Motor neuron (in vitro differentiated cells): Measurements from ENCODE around the gene CYP46A1. TPM values are rescaled to one million over a fixed set of nuclear protein-coding genes. Genes with fewer than 3 reads are reported as not detected.
A peak's percentile ranks its signal among the peaks of the same experiment; 100 is the strongest.

ENCODE experiments used
- ATAC-seq, 8 experiments: fragments of 200-7000 bp; cut with Tn5 transposase; replicated peaks in 6 of 8; 2 replicates each; pipeline ENCODE4 v1.8.0; 2021; ENCODE audit warnings: mild to moderate bottlenecking in 8 of 8, moderate library complexity in 8 of 8
- H3K27ac ChIP-seq, 2 donors: fragments of 250-450 bp; sonication (Bioruptor Pico); 2 replicates each; pipeline ENCODE4 v1.9.0; 2021; ENCODE audit warnings: antibody characterized with exemption in 2 of 2, mild to moderate bottlenecking in 2 of 2, moderate library complexity in 1 of 2
- H3K4me1 ChIP-seq, 2 donors: fragments of 250-450 bp; sonication (Bioruptor Pico); replicated peaks in 1 of 2; 2 replicates each; pipeline ENCODE4 v1.6.1; 2021; ENCODE audit warnings: antibody characterized with exemption in 2 of 2, mild to moderate bottlenecking in 2 of 2, moderate library complexity in 1 of 2
- H3K4me3 ChIP-seq, 5 donors: fragments of 250-450 bp; sonication (Bioruptor Pico); 2 replicates each; pipeline ENCODE4 v1.9.0; 2021; ENCODE audit warnings: antibody characterized with exemption in 5 of 5, mild to moderate bottlenecking in 5 of 5, moderate library complexity in 4 of 5
- WGBS, 10 experiments: fragments of 450-650 bp; shearing (Covaris generic); methylation state at CpG; one replicate each; pipeline ENCODE4 v1.0.0; 2022; 5-methylcytosine and 5-hydroxymethylcytosine counted together
- in situ Hi-C, 9 experiments: fragments of 400-800 bp; cut with MboI; loops; one replicate each; pipeline ENCODE4 v1.15.0; 2021; ENCODE audit warnings: low sequenced_read_pairs in 9 of 9, low pct_unique_long_range_greater_than_20kb in 2 of 9; ENCODE audit not compliant: unreplicated experiment in 9 of 9
- total RNA-seq, 8 experiments: library from RNA; unstranded; fragments of 300-600 nt; gene quantifications; 2 replicates each; pipeline versions ENCODE4 v1.2.3 to v1.2.4, GENCODE V29; 2022

The CYP46A1 gene
- total RNA-seq, 8 experiments from 2014 or later = 1.7 to 12.3 (median 3.7) TPM

DNA sequence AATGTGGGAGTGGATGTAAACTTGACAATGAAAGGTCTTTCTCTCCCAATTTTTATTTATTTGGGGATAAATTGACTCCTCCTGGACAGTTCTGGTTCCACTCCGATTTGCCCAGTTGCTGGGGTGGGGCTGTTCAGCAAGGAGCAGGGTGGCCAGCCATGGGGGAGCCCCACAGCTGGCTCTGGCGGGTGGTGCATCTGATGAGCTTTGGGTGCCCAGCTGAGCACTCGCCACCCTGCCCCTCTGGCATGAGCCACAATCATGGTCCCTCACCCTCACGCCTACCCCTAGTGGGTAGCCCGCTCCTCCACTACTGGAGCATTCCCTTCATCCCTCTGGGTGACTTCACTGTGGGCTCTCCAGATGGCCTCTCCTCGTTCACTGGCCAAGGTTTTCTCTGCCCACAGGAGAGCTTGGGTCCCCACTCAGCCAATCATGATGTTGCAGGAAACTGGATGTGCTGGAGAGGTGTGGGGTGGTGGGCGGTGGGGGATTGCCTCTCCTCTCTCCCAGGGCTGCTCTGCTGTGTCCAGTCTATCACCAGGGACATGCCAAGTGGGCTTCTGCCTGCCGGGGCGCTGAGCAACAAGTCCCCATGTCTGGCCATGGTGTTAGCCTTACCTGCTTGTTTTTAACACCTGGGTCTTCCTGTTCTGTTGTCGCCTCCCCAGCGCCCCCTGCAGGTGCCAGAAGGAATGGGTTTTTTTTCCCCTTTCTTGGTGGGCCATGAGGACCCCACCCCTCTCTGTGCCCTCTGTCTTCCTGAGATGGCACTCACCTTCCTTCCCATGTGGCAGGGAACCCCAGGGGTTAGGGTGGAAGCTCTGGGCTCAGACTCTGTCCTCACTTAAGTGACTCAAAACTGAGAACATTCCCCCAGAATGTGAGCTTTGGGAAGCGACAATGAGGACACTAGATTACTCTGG, 3.4 kb downstream of the CYP46A1 start:
- 13 to 89% (median 55%) methylated on average over 1 to 5 of the region's 12 CpGs; no CpG with 5 or more reads in 5 of the 10 experiments for WGBS, 10 experiments
- Histone ChIP-seq H3K4me3 (no peak overlapping the region), H3K4me1 (peaks cover 0 to 4% of the 10 kb centered on the region in 2 donors), H3K27ac (no peak overlapping the region)
- ATAC-seq = no peak
- in situ Hi-C loops = loop anchor here in 5 of 9 experiments (10.0 to 25.0 kb wide), 2 partner anchors 197 to 200 kb away; no protein-coding TSS in a partner anchor

DNA sequence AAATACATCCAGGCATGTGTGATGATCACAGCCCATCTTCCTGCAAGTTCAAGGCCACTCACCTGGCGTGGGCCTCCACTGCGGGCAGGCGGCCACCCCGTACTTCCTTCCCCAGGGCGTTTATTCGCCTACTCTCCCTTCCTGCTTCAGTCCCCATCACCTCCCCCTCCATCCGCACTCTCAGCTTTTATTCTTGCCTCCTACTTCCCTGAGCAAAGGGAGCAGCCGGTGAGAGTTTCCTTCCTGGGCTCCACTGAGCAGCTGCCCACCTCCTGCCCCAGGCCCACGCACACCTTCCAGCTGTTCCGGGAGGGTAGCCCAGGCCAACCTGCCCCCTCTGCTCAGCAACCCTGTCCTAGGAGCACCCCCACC, 4.1 kb downstream of the CYP46A1 start:
- no peak overlapping the region for H3K27ac ChIP-seq
- H3K4me1 ChIP-seq = peaks cover 0 to 4% of the 10 kb centered on the region in 2 donors
- no peak for ATAC-seq
- WGBS, 10 experiments = 54 to 100% (median 77%) methylated on average over 1 to 7 of the region's 10 CpGs; no CpG with 5 or more reads in 4 of the 10 experiments
- in situ Hi-C loops = loop anchor here in 5 of 9 experiments (10.0 to 25.0 kb wide), 2 partner anchors 197 to 199 kb away; no protein-coding TSS in a partner anchor
- H3K4me3 ChIP-seq = no peak overlapping the region

- no peak overlapping the region for H3K4me3 ChIP-seq
- WGBS, 10 experiments = 78 to 92% (median 88%) methylated on average over 5 to 7 of the region's 11 CpGs; no CpG with 5 or more reads in 7 of the 10 experiments
- no peak for ATAC-seq
- no peak overlapping the region for H3K27ac ChIP-seq
- peaks cover 0 to 4% of the 10 kb centered on the region in 2 donors for H3K4me1 ChIP-seq
- in situ Hi-C loops = loop anchor here in 5 of 9 experiments (10.0 to 25.0 kb wide), 2 partner anchors 196 to 199 kb away; no protein-coding TSS in a partner anchor
Measured at GRCh38 chr14:99688629-99689028, 4.5 kb downstream of the CYP46A1 start.

- no peak overlapping the region for H3K27ac ChIP-seq
- peaks cover 0 to 4% of the 10 kb centered on the region in 2 donors for H3K4me1 ChIP-seq
- WGBS, 10 experiments = 51 to 100% (median 87%) methylated on average over 3 to 10 of the region's 11 CpGs; no CpG with 5 or more reads in 2 of the 10 experiments
- no peak overlapping the region for H3K4me3 ChIP-seq
- in situ Hi-C loops = loop anchor here in 5 of 9 experiments (10.0 to 25.0 kb wide), 2 partner anchors 195 to 198 kb away; no protein-coding TSS in a partner anchor
- no peak for ATAC-seq
Measured at GRCh38 chr14:99689266-99690236, 5.5 kb downstream of the CYP46A1 start.

DNA sequence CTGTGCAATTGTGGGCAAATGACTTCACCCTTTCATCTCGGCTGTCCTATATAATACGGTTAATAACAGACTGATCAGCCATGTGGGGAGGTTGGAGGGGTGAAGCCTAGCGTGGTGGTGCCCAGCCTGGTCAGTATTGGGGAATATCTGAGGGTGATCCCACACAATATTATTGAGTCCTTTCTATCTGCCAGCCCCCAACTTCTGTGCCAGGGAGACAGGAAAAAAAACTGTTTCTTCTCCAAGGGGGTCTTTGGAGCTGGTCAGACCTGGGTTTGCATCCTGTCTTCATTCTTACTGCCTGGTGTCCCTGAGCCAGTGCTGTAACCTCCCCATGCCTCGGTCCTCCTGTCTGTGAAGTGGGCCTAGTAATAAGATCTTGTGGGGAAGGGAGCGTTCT, 6.5 kb downstream of the CYP46A1 start:
- in situ Hi-C loops = loop anchor here in 4 of 9 experiments (25.0 kb wide), 1 partner anchor 197 kb away; no protein-coding TSS in a partner anchor
- H3K4me1 ChIP-seq = peaks cover 0 to 1% of the 10 kb centered on the region in 2 donors
- H3K4me3 ChIP-seq = no peak overlapping the region
- WGBS, 10 experiments = 14 to 100% (median 88%) methylated on average over 1 to 4 of the region's 5 CpGs; no CpG with 5 or more reads in 2 of the 10 experiments
- no peak for ATAC-seq
- no peak overlapping the region for H3K27ac ChIP-seq

GRCh38 chr14:99691111-99691885, 7.2 kb downstream of the CYP46A1 start:
- no peak overlapping the region for H3K27ac ChIP-seq
- no peak overlapping the region for H3K4me3 ChIP-seq
- no peaks in the 10 kb centered on the region for H3K4me1 ChIP-seq
- in situ Hi-C loops = loop anchor here in 4 of 9 experiments (25.0 kb wide), 1 partner anchor 196 kb away; no protein-coding TSS in a partner anchor
- 55 to 100% (median 92%) methylated on average over 1 to 10 of the region's 13 CpGs; no CpG with 5 or more reads in 1 of the 10 experiments for WGBS, 10 experiments
- no peak for ATAC-seq

DNA sequence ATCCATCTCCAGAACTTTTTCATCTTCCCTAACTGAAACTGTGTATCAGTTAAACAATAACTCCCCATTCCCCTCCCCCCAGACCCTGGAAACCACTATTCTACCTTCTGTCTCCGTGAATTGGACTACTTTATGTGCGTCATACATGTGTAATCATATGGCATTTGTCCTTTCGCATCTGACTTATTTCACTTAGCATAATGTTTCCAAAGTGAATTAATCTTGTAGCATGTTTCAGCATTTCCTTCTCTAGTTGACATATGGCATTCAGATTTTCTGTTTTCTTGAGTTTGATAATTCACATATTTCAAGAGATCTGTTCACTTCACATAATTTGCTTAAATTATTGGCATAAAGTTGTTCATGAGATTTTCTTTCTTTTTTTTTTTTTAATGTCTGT, 9.8 kb downstream of the CYP46A1 start:
- in situ Hi-C loops = loop anchor here in 4 of 9 experiments (25.0 kb wide), 1 partner anchor 193 kb away; no protein-coding TSS in a partner anchor
- no peak overlapping the region for H3K4me3 ChIP-seq
- ATAC-seq = peak in 3 of 8 experiments; percentile 17 to 89 (median 55)
- H3K27ac ChIP-seq = no peak overlapping the region
- 0 to 96% (median 58%) methylated on average over 1 to 3 of the region's 3 CpGs for WGBS, 10 experiments
- H3K4me1 ChIP-seq = no peaks in the 10 kb centered on the region

DNA sequence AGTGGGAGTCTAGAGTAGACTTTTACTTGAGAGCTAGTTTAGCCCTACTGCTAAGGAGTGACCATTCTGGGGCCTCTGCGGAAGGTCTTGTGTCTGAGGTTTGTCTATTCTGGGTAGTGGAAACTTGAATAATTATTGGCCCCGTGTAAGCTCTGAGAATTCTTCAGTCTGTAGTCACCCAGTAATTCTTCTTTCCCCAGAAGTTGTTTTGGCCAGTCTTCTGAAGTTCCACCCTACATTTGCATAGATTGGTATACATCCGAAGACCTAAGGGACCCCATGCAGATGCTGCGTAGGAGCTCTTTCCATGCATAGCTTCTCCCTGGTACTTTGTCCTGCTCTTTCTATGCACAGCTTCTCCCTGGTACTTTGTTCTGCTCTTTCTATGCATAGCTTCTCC, 12.8 kb downstream of the CYP46A1 start:
- no peak overlapping the region for H3K27ac ChIP-seq
- ATAC-seq = peak in 3 of 8 experiments; percentile 32 to 86 (median 81)
- H3K4me1 ChIP-seq = no peaks in the 10 kb centered on the region
- H3K4me3 ChIP-seq = no peak overlapping the region
- in situ Hi-C loops = loop anchor here in 4 of 9 experiments (25.0 kb wide), 1 partner anchor 190 kb away; no protein-coding TSS in a partner anchor
- 0 to 100% (median 71%) methylated on average over 1 to 4 of the region's 4 CpGs; no CpG with 5 or more reads in 2 of the 10 experiments for WGBS, 10 experiments

DNA sequence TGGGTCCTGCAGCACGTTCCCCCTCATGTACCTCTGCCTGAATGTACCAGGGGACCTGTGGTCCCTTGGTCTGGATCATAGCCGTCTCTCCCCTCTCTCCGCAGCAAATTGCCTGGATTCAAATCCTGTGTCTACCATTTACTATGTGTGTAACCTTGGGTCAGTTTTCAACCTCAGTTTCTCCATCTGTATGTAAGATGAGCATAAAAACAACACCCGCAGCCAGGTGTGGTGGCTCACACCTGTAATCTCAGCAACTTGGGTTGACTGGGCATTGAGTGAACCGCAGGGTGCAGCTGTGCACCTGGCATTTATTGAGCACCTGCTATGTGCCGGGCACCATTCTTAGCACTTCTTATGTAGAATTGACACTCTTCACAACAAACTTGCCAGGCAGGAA, 14.1 kb downstream of the CYP46A1 start:
- ATAC-seq = no peak
- 50 to 100% (median 84%) methylated on average over 1 to 4 of the region's 6 CpGs; no CpG with 5 or more reads in 4 of the 10 experiments for WGBS, 10 experiments
- Histone ChIP-seq H3K4me1 (no peaks in the 10 kb centered on the region), H3K27ac (no peak overlapping the region), H3K4me3 (no peak overlapping the region)
- in situ Hi-C loops = loop anchor here in 4 of 9 experiments (25.0 kb wide), 1 partner anchor 189 kb away; no protein-coding TSS in a partner anchor

GRCh38 chr14:99698642-99699041, 14.5 kb downstream of the CYP46A1 start:
- no peak for ATAC-seq
- H3K4me3 ChIP-seq = no peak overlapping the region

DNA sequence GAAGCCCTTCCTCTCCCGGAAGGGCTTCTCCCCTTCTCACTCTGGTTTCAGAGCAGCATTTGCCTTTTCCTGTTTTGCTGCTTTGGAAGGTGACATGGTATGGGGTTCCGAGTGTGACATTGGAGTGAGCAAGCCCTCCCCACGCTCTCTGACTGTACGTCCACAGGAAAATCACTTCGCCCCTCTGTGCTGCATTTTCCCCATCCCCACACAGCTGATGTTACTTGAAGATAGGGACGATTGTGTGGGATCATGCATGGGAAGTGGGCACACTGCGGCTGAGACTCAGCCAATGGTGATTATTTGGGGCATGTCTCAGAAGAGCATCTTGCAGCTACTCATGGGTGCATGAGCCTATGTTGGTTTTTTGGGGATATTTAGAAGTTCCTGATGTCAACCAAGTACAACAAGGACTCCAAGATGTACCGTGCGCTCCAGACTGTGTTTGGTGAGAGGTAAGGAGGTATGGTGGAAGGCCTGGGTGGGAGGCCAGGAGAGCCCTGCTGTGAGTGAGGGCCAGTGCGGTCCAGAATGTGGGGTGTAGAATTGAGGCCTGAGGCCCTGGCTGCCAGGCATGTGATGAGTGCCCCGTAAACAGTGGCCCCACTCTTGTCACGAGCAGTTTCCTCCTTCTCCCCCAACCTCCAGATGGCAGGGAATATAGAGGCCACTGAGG, 15.1 kb downstream of the CYP46A1 start:
- in situ Hi-C loops = loop anchor here in 4 of 9 experiments (25.0 kb wide), 1 partner anchor 188 kb away; no protein-coding TSS in a partner anchor
- ATAC-seq = no peak
- no peak overlapping the region for H3K27ac ChIP-seq
- WGBS, 10 experiments = 71 to 100% (median 89%) methylated on average over 2 to 6 of the region's 12 CpGs; no CpG with 5 or more reads in 3 of the 10 experiments
- no peak overlapping the region for H3K4me3 ChIP-seq
- H3K4me1 ChIP-seq = no peaks in the 10 kb centered on the region

More at GRCh38 chr14:99698642-99699041, 14.5 kb downstream of the CYP46A1 start:
- Histone ChIP-seq H3K4me1 (no peaks in the 10 kb centered on the region), H3K27ac (no peak overlapping the region)
- in situ Hi-C loops = loop anchor here in 4 of 9 experiments (25.0 kb wide), 1 partner anchor 189 kb away; no protein-coding TSS in a partner anchor
- WGBS, 10 experiments = 28 to 100% (median 80%) methylated on average over 1 to 5 of the region's 5 CpGs; no CpG with 5 or more reads in 4 of the 10 experiments
